Endodermal cell (in vitro differentiated cells): Measurements from ENCODE around the gene CCDC69. TPM values are rescaled to one million over a fixed set of nuclear protein-coding genes. Genes with fewer than 3 reads are reported as not detected.

Source experiments
- DNase-seq: peaks from one replicate; pipeline ENCODE4 v3.0.0-alpha.2; 2017
- H3K27ac ChIP-seq: 2 replicates; pipeline ENCODE4 v1.5.1; 2013; ENCODE audit warnings: mild to moderate bottlenecking, low read depth, low read length, moderate library complexity
- H3K27me3 ChIP-seq: 2 replicates; pipeline ENCODE4 v1.6.1; 2013; ENCODE audit warnings: mild to moderate bottlenecking, low read length, moderate library complexity; ENCODE audit not compliant: insufficient read depth, control insufficient read depth, poor library complexity, severe bottlenecking
- H3K36me3 ChIP-seq: 2 replicates; pipeline ENCODE4 v1.7.0; 2013; ENCODE audit warnings: mild to moderate bottlenecking, low read length, moderate library complexity; ENCODE audit not compliant: control insufficient read depth, insufficient read depth
- H3K4me1 ChIP-seq: one replicate; pipeline ENCODE4 v1.7.0; 2013; ENCODE audit warnings: low read length; ENCODE audit not compliant: control insufficient read depth, insufficient read depth
- H3K4me3 ChIP-seq: 2 replicates; pipeline ENCODE4 v1.5.1; 2013; ENCODE audit warnings: mild to moderate bottlenecking, low read length, moderate library complexity
- H3K9ac ChIP-seq: 2 replicates; pipeline ENCODE4 v1.6.1; 2013; ENCODE audit warnings: mild to moderate bottlenecking, low read length, moderate library complexity; ENCODE audit not compliant: poor library complexity, severe bottlenecking; ENCODE audit errors: extremely low read depth
- H3K9me3 ChIP-seq: 2 replicates; pipeline ENCODE4 v1.6.1; 2013; ENCODE audit warnings: mild to moderate bottlenecking, low read length, moderate library complexity; ENCODE audit not compliant: control insufficient read depth
- H3K27ac Mint-ChIP-seq: 2 replicates; pipeline ENCODE4 v1.8.0; 2020; ENCODE audit warnings: mixed read lengths
- H3K27me3 Mint-ChIP-seq: 2 replicates; pipeline ENCODE4 v1.8.0; 2021; ENCODE audit warnings: mild to moderate bottlenecking, mixed read lengths; ENCODE audit not compliant: insufficient read depth
- H3K36me3 Mint-ChIP-seq: 2 replicates; pipeline ENCODE4 v1.8.0; 2020; ENCODE audit warnings: low read depth, mixed read lengths
- H3K4me1 Mint-ChIP-seq: 2 replicates; pipeline ENCODE4 v1.8.0; 2020; ENCODE audit warnings: mixed read lengths
- H3K4me3 Mint-ChIP-seq: 2 replicates; pipeline ENCODE4 v1.8.0; 2020; ENCODE audit warnings: mild to moderate bottlenecking, moderate library complexity, mixed read lengths
- H3K9me3 Mint-ChIP-seq: 2 replicates; pipeline ENCODE4 v1.8.0; 2020; ENCODE audit warnings: mild to moderate bottlenecking, mixed read lengths
- CTCF ChIP-seq: fragments of 200-600 bp; sonication (generic); conservative IDR thresholded peaks from 2 replicates; pipeline ENCODE4 v1.5.0; 2021; ENCODE audit warnings: antibody characterized with exemption, mild to moderate bottlenecking
- WGBS, 2 experiments: methylation state at CpG; one replicate each; pipeline versions ENCODE4 v1.1.5 to v1.1.7; 2013; ENCODE audit warnings: missing lambda C conversion rate in 2 of 2, mixed read lengths in 1 of 2; ENCODE audit not compliant: insufficient coverage in 1 of 2, insufficient read length in 1 of 2; 5-methylcytosine and 5-hydroxymethylcytosine counted together
- total RNA-seq, 2 donors: library from RNA; stranded (reverse); fragmentation: NEBNext Ultra II Directional in 1 of 2; extraction: Animal tissue kit (Norgen Biotek cat#: 25700) in 1 of 2; gene quantifications; 2 replicates in 1 of 2; 3 replicates in 1 of 2; pipeline ENCODE4 v1.2.1, GENCODE V29; 2021

Gene CCDC69
- total RNA-seq, 2 donors from 2014 or later, result 4.4 to 6.4 TPM

- no peak overlapping the region for H3K27ac ChIP-seq
- peaks cover 6% of the 10 kb centered on the region for H3K4me1 Mint-ChIP-seq
- WGBS, 2 experiments, result 94 to 98% methylated on average over 7 to 8 of the region's 8 CpGs
- H3K4me3 Mint-ChIP-seq, result no peak overlapping the region
- TF ChIP-seq CTCF, result no peak
- no peaks in the 10 kb centered on the region for H3K27me3 Mint-ChIP-seq
- no peaks in the 10 kb centered on the region for H3K27me3 ChIP-seq
- H3K9me3 Mint-ChIP-seq, result no peaks in the 10 kb centered on the region
- no peak overlapping the region for H3K4me3 ChIP-seq
- H3K4me1 ChIP-seq, result peaks cover 4% of the 10 kb centered on the region
- no peak for DNase-seq
- H3K36me3 ChIP-seq, result peaks cover 96% of the 10 kb centered on the region
- peaks cover 62% of the 10 kb centered on the region for H3K36me3 Mint-ChIP-seq
- H3K9me3 ChIP-seq, result no peaks in the 10 kb centered on the region
- no peak overlapping the region for H3K27ac Mint-ChIP-seq
- no peak overlapping the region for H3K9ac ChIP-seq
Observed at GRCh38 chr5:151139015-151139414, 84.9 kb downstream of the CCDC69 start.

GRCh38 chr5:151138114-151138513, 85.8 kb downstream of the CCDC69 start:
- no peak for TF ChIP-seq CTCF
- no peak overlapping the region for H3K27ac ChIP-seq
- Mint-ChIP-seq H3K27ac (no peak overlapping the region), H3K9me3 (no peaks in the 10 kb centered on the region), H3K4me3 (no peak overlapping the region), H3K27me3 (no peaks in the 10 kb centered on the region), H3K36me3 (peaks cover 68% of the 10 kb centered on the region), H3K4me1 (peaks cover 6% of the 10 kb centered on the region)
- no peak for DNase-seq
- H3K36me3 ChIP-seq, result peaks cover 96% of the 10 kb centered on the region
- peaks cover 4% of the 10 kb centered on the region for H3K4me1 ChIP-seq
- 98 to 100% methylated on average over 1 of the region's 1 CpG for WGBS, 2 experiments
- H3K4me3 ChIP-seq, result no peak overlapping the region
- no peak overlapping the region for H3K9ac ChIP-seq
- H3K27me3 ChIP-seq, result no peaks in the 10 kb centered on the region
- H3K9me3 ChIP-seq, result no peaks in the 10 kb centered on the region

- no peak overlapping the region for H3K27ac ChIP-seq
- H3K4me1 Mint-ChIP-seq, result peaks cover 6% of the 10 kb centered on the region
- H3K36me3 Mint-ChIP-seq, result peaks cover 75% of the 10 kb centered on the region
- TF ChIP-seq CTCF, result no peak
- H3K4me1 ChIP-seq, result peaks cover 4% of the 10 kb centered on the region
- no peaks in the 10 kb centered on the region for H3K9me3 ChIP-seq
- no peak overlapping the region for H3K9ac ChIP-seq
- no peak for DNase-seq
- no peaks in the 10 kb centered on the region for H3K27me3 ChIP-seq
- H3K4me3 Mint-ChIP-seq, result no peak overlapping the region
- whole genome bisulfite sequencing, 2 experiments, result 88 to 97% methylated on average over 5 to 10 of the region's 10 CpGs
- H3K9me3 Mint-ChIP-seq, result no peaks in the 10 kb centered on the region
- H3K36me3 ChIP-seq, result peaks cover 97% of the 10 kb centered on the region
- H3K27ac Mint-ChIP-seq, result no peak overlapping the region
- H3K4me3 ChIP-seq, result no peak overlapping the region
- no peaks in the 10 kb centered on the region for H3K27me3 Mint-ChIP-seq
Observed at GRCh38 chr5:151137067-151137825, 86.6 kb downstream of the CCDC69 start.
